H1 (cell line): ENCODE data around the gene COPZ2. TPM values are rescaled to one million over a fixed set of nuclear protein-coding genes. Genes with fewer than 3 reads are reported as not detected.

ENCODE experiments used
- CTCF ChIA-PET: fragments of 300-600 bp; sonication (Branson Sonifier 250); formaldehyde crosslinking; loops from one replicate; lab custom pipeline; 2021; ENCODE audit not compliant: partially characterized antibody; lab: Charles Lee
- POLR2A ChIA-PET: fragments of 300-600 bp; sonication (Branson Sonifier 250); formaldehyde crosslinking; loops from one replicate; lab custom pipeline; 2021; ENCODE audit warnings: inconsistent platforms; ENCODE audit not compliant: partially characterized antibody; lab: Charles Lee
- DNase-seq, 2 experiments: peaks; one replicate each; pipeline versions ENCODE4 v3.0.0 to v3.0.0-alpha.2; 2010 to 2022; ENCODE audit warnings: low spot score in 2 of 2, low read depth in 1 of 2, mixed read lengths in 1 of 2
- FAIRE-seq: peaks from 2 replicates; lab custom pipeline; 2011; peaks lifted over from hg19 to GRCh38; lab: Jason Lieb, UNC
- H2AFZ ChIP-seq: 2 replicates; pipeline ENCODE4 v1.8.1; 2012; ENCODE audit warnings: low read length, inconsistent platforms
- H2AK5ac ChIP-seq: 2 replicates; pipeline ENCODE4 v1.6.1; 2013; ENCODE audit warnings: low read depth, low read length
- H2BK120ac ChIP-seq: replicated peaks from 2 replicates; pipeline ENCODE3; 2013; ENCODE audit warnings: low read depth, low read length, inconsistent platforms
- H2BK12ac ChIP-seq: 2 replicates; pipeline ENCODE4 v1.6.1; 2013; ENCODE audit warnings: low read depth, low read length
- H2BK15ac ChIP-seq: 2 replicates; pipeline ENCODE4 v1.6.1; 2013; ENCODE audit warnings: low read length
- H2BK20ac ChIP-seq: 2 replicates; pipeline ENCODE4 v1.6.1; 2013; ENCODE audit warnings: low read length
- H2BK5ac ChIP-seq: 2 replicates; pipeline ENCODE4 v1.6.1; 2013; ENCODE audit warnings: low read depth, low read length
- H3K14ac ChIP-seq: 2 replicates; pipeline ENCODE4 v1.6.1; 2013; ENCODE audit warnings: inconsistent platforms; ENCODE audit not compliant: insufficient read length
- H3K18ac ChIP-seq: 2 replicates; pipeline ENCODE4 v1.6.1; 2013; ENCODE audit warnings: low read length; ENCODE audit errors: extremely low read depth
- H3K23ac ChIP-seq: 2 replicates; pipeline ENCODE4 v1.6.1; 2013; ENCODE audit warnings: inconsistent platforms; ENCODE audit not compliant: insufficient read length
- H3K23me2 ChIP-seq: 2 replicates; pipeline ENCODE4 v1.6.1; 2013; ENCODE audit warnings: low read depth, low read length
- H3K27ac ChIP-seq: 2 replicates; pipeline ENCODE4 v1.6.1; 2011; ENCODE audit warnings: low read depth, low read length, inconsistent platforms
- H3K27me3 ChIP-seq, 4 experiments: replicated peaks in 1 of 4; 1 replicate in 1 of 4; 2 replicates in 3 of 4; pipeline versions ENCODE4 v1.6.1 to v1.8.1; 2011 to 2013; ENCODE audit warnings: low read length in 3 of 4, mild to moderate bottlenecking in 3 of 4, inconsistent platforms in 2 of 4, mixed read lengths in 2 of 4, moderate library complexity in 1 of 4; ENCODE audit not compliant: control insufficient read depth in 3 of 4, insufficient read depth in 3 of 4; ENCODE audit errors: extremely low read depth in 1 of 4
- H3K36me3 ChIP-seq, 4 experiments: 2 replicates each; pipeline versions ENCODE4 v1.6.1 to v1.8.1; 2011 to 2013; ENCODE audit warnings: mild to moderate bottlenecking in 4 of 4, low read length in 3 of 4, moderate library complexity in 2 of 4, control low read depth in 1 of 4, inconsistent platforms in 1 of 4; ENCODE audit not compliant: insufficient read depth in 4 of 4, control insufficient read depth in 2 of 4
- H3K4ac ChIP-seq: replicated peaks from 2 replicates; pipeline ENCODE3; 2013; ENCODE audit warnings: low read length, low read depth, mixed read lengths, inconsistent platforms; ENCODE audit not compliant: insufficient read length
- H3K4me1 ChIP-seq, 4 experiments: replicated peaks in 1 of 4; 1 replicate in 1 of 4; 2 replicates in 3 of 4; pipeline versions ENCODE4 v1.6.1 to v1.8.1; 2011 to 2013; ENCODE audit warnings: low read length in 3 of 4, inconsistent platforms in 2 of 4, mixed read lengths in 1 of 4; ENCODE audit not compliant: insufficient read depth in 4 of 4, control insufficient read depth in 3 of 4
- H3K4me2 ChIP-seq, 2 experiments: 2 replicates each; pipeline versions ENCODE4 v1.6.1 to v1.8.1; 2011 to 2013; ENCODE audit warnings: low read depth in 2 of 2, low read length in 2 of 2, control low read depth in 1 of 2, inconsistent platforms in 1 of 2, mild to moderate bottlenecking in 1 of 2; ENCODE audit not compliant: insufficient read depth in 1 of 2
- H3K4me3 ChIP-seq, 4 experiments: fragments of 200-600, 300-600 bp in 1 of 4; sonication (generic), shearing (Covaris generic), sonication (Bioruptor Twin) in 1 of 4; 2 replicates each; pipeline versions ENCODE4 v1.5.1 to v1.8.1; 2011 to 2016; ENCODE audit warnings: low read length in 4 of 4, low read depth in 3 of 4, control low read depth in 2 of 4, inconsistent platforms in 2 of 4, mild to moderate bottlenecking in 2 of 4, mixed read lengths in 1 of 4, moderate library complexity in 1 of 4; ENCODE audit not compliant: insufficient read depth in 2 of 4; ENCODE audit errors: extremely low read depth in 1 of 4
- H3K56ac ChIP-seq: replicated peaks from 2 replicates; pipeline ENCODE3; 2013; ENCODE audit warnings: low read depth, mild to moderate bottlenecking, mixed read lengths, low read length, inconsistent platforms; ENCODE audit not compliant: insufficient read length
- H3K79me1 ChIP-seq: 2 replicates; pipeline ENCODE4 v1.6.1; 2013; ENCODE audit warnings: low read depth, low read length, control low read depth
- H3K79me2 ChIP-seq, 2 experiments: 2 replicates each; pipeline versions ENCODE4 v1.6.1 to v1.8.1; 2012 to 2013; ENCODE audit warnings: low read length in 2 of 2, mild to moderate bottlenecking in 2 of 2, inconsistent platforms in 1 of 2; ENCODE audit not compliant: insufficient read depth in 2 of 2, control insufficient read depth in 1 of 2
- H3K9ac ChIP-seq, 4 experiments: replicated peaks in 1 of 4; 1 replicate in 1 of 4; 2 replicates in 3 of 4; pipeline versions ENCODE4 v1.6.1 to v1.8.1; 2011 to 2013; ENCODE audit warnings: low read depth in 3 of 4, low read length in 3 of 4, control low read depth in 2 of 4, mild to moderate bottlenecking in 2 of 4, moderate library complexity in 2 of 4, inconsistent platforms in 1 of 4; ENCODE audit errors: extremely low read depth in 1 of 4
- H3K9me3 ChIP-seq, 2 experiments: 2 replicates each; pipeline versions ENCODE4 v1.6.1 to v1.8.1; 2012 to 2013; ENCODE audit warnings: mild to moderate bottlenecking in 2 of 2, moderate library complexity in 2 of 2, control low read depth in 1 of 2, inconsistent platforms in 1 of 2, low read depth in 1 of 2, low read length in 1 of 2, mixed read lengths in 1 of 2; ENCODE audit not compliant: insufficient read depth in 2 of 2
- H4K20me1 ChIP-seq, 2 experiments: replicated peaks in 1 of 2; 2 replicates each; pipeline versions ENCODE3 to v1.8.1; 2011 to 2013; ENCODE audit warnings: inconsistent platforms in 2 of 2, low read length in 2 of 2, mild to moderate bottlenecking in 1 of 2; ENCODE audit not compliant: insufficient read depth in 2 of 2, control insufficient read depth in 1 of 2
- H4K5ac ChIP-seq: 2 replicates; pipeline ENCODE4 v1.6.1; 2013; ENCODE audit warnings: low read length, low read depth, mixed read lengths, inconsistent platforms; ENCODE audit not compliant: insufficient read length
- H4K8ac ChIP-seq: 2 replicates; pipeline ENCODE4 v1.8.0; 2013; ENCODE audit warnings: mild to moderate bottlenecking, moderate library complexity, low read length, inconsistent platforms; ENCODE audit not compliant: insufficient read depth; ENCODE audit errors: extremely low read depth
- H4K91ac ChIP-seq: replicated peaks from 2 replicates; pipeline ENCODE3; 2013; ENCODE audit warnings: low read length, mixed read lengths, inconsistent platforms; ENCODE audit not compliant: insufficient read length
- BACH1 ChIP-seq: IDR thresholded peaks from 2 replicates; pipeline ENCODE4 v1.6.1; 2012; ENCODE audit warnings: low read length, improper control_type of control experiment
- CBX5 ChIP-seq: fragments of 300-800, 300-1000 bp; sonication (generic); IDR thresholded peaks from 2 replicates; pipeline ENCODE4 v1.7.1; 2016; ENCODE audit warnings: antibody characterized with exemption, low read length, low read depth
- CBX8 ChIP-seq: fragments of 300-800, 300-1000 bp; sonication (generic); IDR thresholded peaks from 2 replicates; pipeline ENCODE4 v1.7.1; 2016; ENCODE audit warnings: low read depth, low read length, borderline replicate concordance
- GTF2F1 ChIP-seq: IDR thresholded peaks from 2 replicates; pipeline ENCODE4 v1.6.1; 2012; ENCODE audit warnings: low read depth, low read length, improper control_type of control experiment, borderline replicate concordance
- KDM1A ChIP-seq: fragments of 200-600, 300-600 bp; sonication (generic); IDR thresholded peaks from 2 replicates; pipeline ENCODE4 v1.7.1; 2016; ENCODE audit warnings: mild to moderate bottlenecking, low read length, borderline replicate concordance
- MAFK ChIP-seq: IDR thresholded peaks from 2 replicates; pipeline ENCODE4 v1.6.1; 2012; ENCODE audit warnings: low read depth, mild to moderate bottlenecking, improper control_type of control experiment, low read length
- PHF8 ChIP-seq: fragments of 200-600 bp; sonication (generic); conservative IDR thresholded peaks from 2 replicates; pipeline ENCODE4 v1.7.1; 2012; ENCODE audit warnings: low read depth, mild to moderate bottlenecking, inconsistent platforms, low read length, moderate library complexity
- RBBP5 ChIP-seq: IDR thresholded peaks from 2 replicates; pipeline ENCODE4 v1.7.1; 2012; ENCODE audit warnings: low read depth, mild to moderate bottlenecking, inconsistent platforms, low read length, moderate library complexity, borderline replicate concordance
- SUZ12 ChIP-seq: fragments of 200-600 bp; sonication (generic); IDR thresholded peaks from 2 replicates; pipeline ENCODE4 v1.6.1; 2012; ENCODE audit warnings: mild to moderate bottlenecking, inconsistent platforms, low read length, moderate library complexity, mixed read lengths
- TAF1 ChIP-seq: IDR thresholded peaks from 2 replicates; pipeline ENCODE4 v1.6.1; 2011; ENCODE audit warnings: mild to moderate bottlenecking, low read depth, low read length
- TCF12 ChIP-seq: IDR thresholded peaks from 2 replicates; pipeline ENCODE4 v1.6.1; 2011; ENCODE audit warnings: low read depth, mild to moderate bottlenecking, low read length
- YY1 ChIP-seq: IDR thresholded peaks from 2 replicates; pipeline ENCODE4 v1.6.1; 2011; ENCODE audit warnings: low read depth, mild to moderate bottlenecking, low read length
- WGBS, 2 experiments: shearing (Covaris generic) in 1 of 2; methylation state at CpG; one replicate each; pipeline versions ENCODE4 v1.1.6 to v1.1.7; 2013 to 2015; ENCODE audit warnings: low lambda C conversion rate in 2 of 2, mixed read lengths in 2 of 2, inconsistent platforms in 1 of 2, low coverage in 1 of 2, missing lambda C conversion rate in 1 of 2; ENCODE audit not compliant: insufficient replicate concordance in 2 of 2, insufficient coverage in 1 of 2, insufficient read length in 1 of 2; ENCODE audit errors: extremely low coverage in 1 of 2, missing lambda C conversion rate in 1 of 2; 5-methylcytosine and 5-hydroxymethylcytosine counted together
- polyA plus RNA-seq, 7 experiments: library from polyadenylated mRNA; depleted of rRNA in 3 of 7; stranded (reverse) in 5 of 7; unstranded in 2 of 7; fragments of >200 nt in 5 of 7; fragments of 200-250 nt in 2 of 7; gene quantifications; 1 replicate in 5 of 7; 2 replicates in 1 of 7; 4 replicates in 1 of 7; pipeline versions ENCODE4 v1.2.1 to v1.2.3, GENCODE V29; 2011 to 2013; ENCODE audit warnings: missing spikeins in 2 of 7, mixed read lengths in 2 of 7
- total RNA-seq: library from RNA; stranded (reverse); fragmentation: NEBNext Ultra II Directional; extraction: Animal tissue kit (Norgen Biotek cat#: 25700); gene quantifications from 2 replicates; pipeline ENCODE4 v1.2.1, GENCODE V29; 2021

Gene COPZ2
- total and polyA plus RNA-seq, 2 of the 8 experiments (the other 6 are each of a cell fraction or from before 2014, with no cell fraction given): 0.24 TPM; not detected in 1

GRCh38 chr17:48081858-48082257, 44.3 kb upstream of the COPZ2 start:
- DNase-seq (no peak), FAIRE-seq (no peak)
- no peak overlapping the region for H3K14ac ChIP-seq
- peaks cover 4 to 12% of the 10 kb centered on the region in 2 experiments for H4K20me1 ChIP-seq
- no peak overlapping the region for H3K23ac ChIP-seq
- no peak overlapping the region for H2BK5ac ChIP-seq
- no peak overlapping the region for H2BK12ac ChIP-seq
- H3K56ac ChIP-seq: no peak overlapping the region
- H3K79me2 ChIP-seq: peaks cover 4 to 72% of the 10 kb centered on the region in 2 experiments; a peak in 3 of 4 replicates
- POLR2A ChIA-PET: interaction anchor here (1.3 to 41.8 kb wide), 6 partner anchors 9 to 44 kb away, joined by 3 to 1227 read pairs (median 8); partner anchors contain the start of genes CBX1, COPZ2, NFE2L1 and SNX11
- peak overlapping the region in 1 of 4 experiments; percentile 9; a peak in 1 of 7 replicates for H3K9ac ChIP-seq
- no peak overlapping the region for H3K4me3 ChIP-seq
- WGBS, 2 experiments: 88% methylated on average over 5 of the region's 5 CpGs; no CpG with 5 or more reads in 1 of the 2 experiments
- no peak overlapping the region for H4K5ac ChIP-seq
- H2BK20ac ChIP-seq: no peak overlapping the region
- no peak overlapping the region for H2BK15ac ChIP-seq
- no peaks in the 10 kb centered on the region for H3K9me3 ChIP-seq
- H3K4ac ChIP-seq: no peak overlapping the region
- H2AK5ac ChIP-seq: no peak overlapping the region
- no peak overlapping the region for H2BK120ac ChIP-seq
- no peak overlapping the region for H4K8ac ChIP-seq
- peaks cover 0 to under 1% (median under 1%) of the 10 kb centered on the region in 4 experiments; a peak in 1 of 8 replicates for H3K36me3 ChIP-seq
- no peak overlapping the region for H3K27ac ChIP-seq
- no peak overlapping the region for H2AFZ ChIP-seq
- H3K18ac ChIP-seq: no peak overlapping the region
- 0 out of 2 replicates have a peak, but pooled peaks cover 3% of the 10 kb centered on the region for H3K79me1 ChIP-seq
- H3K4me2 ChIP-seq: no peak overlapping the region
- H3K27me3 ChIP-seq: no peaks in the 10 kb centered on the region
- no peaks in the 10 kb centered on the region for H3K4me1 ChIP-seq
- CTCF ChIA-PET: interaction anchor here (0.6 to 14.0 kb wide), 16 partner anchors 8 to 295 kb away, joined by 3 to 203 read pairs (median 23); partner anchors contain the start of genes CBX1 and SNX11
- no peak overlapping the region for H4K91ac ChIP-seq
- no peaks in the 10 kb centered on the region for H3K23me2 ChIP-seq
- TF ChIP-seq KDM1A (no peak), SUZ12 (no peak), PHF8 (no peak), CBX5 (no peak), BACH1 (no peak), TCF12 (no peak), RBBP5 (no peak), YY1 (no peak), MAFK (no peak), TAF1 (no peak), CBX8 (no peak), GTF2F1 (no peak)
